Activated CD4-positive, alpha-beta T cell treated with anti-CD3 and anti-CD28 coated beads, Interleukin-2, amount 10 ng/mL, durations not matched to agents 24 days and 14 days (primary cell): ENCODE measurements around the gene ADCK2. TPM values are rescaled to one million over a fixed set of nuclear protein-coding genes. Genes with fewer than 3 reads are reported as not detected.
"Not testable (repeated sequence)": the region's sequence is repeated elsewhere in the genome, so short reads cannot be mapped to it uniquely, and the experiment has no call there.

Source experiments
- DNase-seq: peaks from one replicate; pipeline ENCODE4 v3.0.0; 2022
- H3K27ac Mint-ChIP-seq: one replicate; pipeline ENCODE4 v1.8.0; 2022; ENCODE audit warnings: mild to moderate bottlenecking, mixed read lengths
- H3K27me3 Mint-ChIP-seq: one replicate; pipeline ENCODE4 v1.8.0; 2022; ENCODE audit warnings: mixed read lengths
- H3K36me3 Mint-ChIP-seq: one replicate; pipeline ENCODE4 v1.8.0; 2022; ENCODE audit warnings: low read depth, mild to moderate bottlenecking, mixed read lengths
- H3K4me1 Mint-ChIP-seq: one replicate; pipeline ENCODE4 v1.8.0; 2021; ENCODE audit warnings: mixed read lengths
- H3K4me3 Mint-ChIP-seq: one replicate; pipeline ENCODE4 v1.8.0; 2022; ENCODE audit warnings: mild to moderate bottlenecking, moderate library complexity, mixed read lengths
- H3K9me3 Mint-ChIP-seq: one replicate; pipeline ENCODE4 v1.8.0; 2021; ENCODE audit warnings: mixed read lengths
- intact Hi-C: fragments of 100-400 bp; cut with micrococcal nuclease; formaldehyde crosslinking; loops from one replicate; pipeline ENCODE4 v1.15.1; 2023
- total RNA-seq: library from RNA; stranded (reverse); gene quantifications from 2 replicates; pipeline ENCODE4 v1.2.3, GENCODE V29; 2022

The ADCK2 gene
- total RNA-seq, 1 donor from 2014 or later = 22.9 TPM

GRCh38 chr7:140655511-140656408 lies 17.0 kb upstream of the ADCK2 start:
- Mint-ChIP-seq H3K36me3 (no peaks in the 10 kb centered on the region), H3K27me3 (peaks cover 43% of the 10 kb centered on the region), H3K9me3 (no peaks in the 10 kb centered on the region), H3K27ac (no peak overlapping the region), H3K4me3 (peak overlapping the region; percentile 71), H3K4me1 (peaks cover 19% of the 10 kb centered on the region)
- DNase-seq = no peak
- intact Hi-C loops = loop anchor here (2.0 to 5.0 kb wide), 2 partner anchors 181 to 357 kb away; partner anchors contain the start of gene MRPS33

GRCh38 chr7:140656548-140657515 lies 15.9 kb upstream of the ADCK2 start:
- Mint-ChIP-seq H3K9me3 (no peaks in the 10 kb centered on the region), H3K27ac (no peak overlapping the region), H3K27me3 (peaks cover 40% of the 10 kb centered on the region), H3K4me1 (peaks cover 19% of the 10 kb centered on the region), H3K36me3 (no peaks in the 10 kb centered on the region), H3K4me3 (peak overlapping the region; percentile 71)
- intact Hi-C loops = loop anchor here (2.0 to 5.0 kb wide), 2 partner anchors 182 to 355 kb away; partner anchors contain the start of gene MRPS33
- DNase-seq = peak; percentile 84

GRCh38 chr7:140657891-140658290 lies 14.9 kb upstream of the ADCK2 start:
- H3K4me3 Mint-ChIP-seq = no peak overlapping the region
- H3K9me3 Mint-ChIP-seq = no peaks in the 10 kb centered on the region
- peaks cover 34% of the 10 kb centered on the region for H3K27me3 Mint-ChIP-seq
- H3K27ac Mint-ChIP-seq = no peak overlapping the region
- intact Hi-C loops = loop anchor here (2.0 to 5.0 kb wide), 2 partner anchors 183 to 354 kb away; partner anchors contain the start of gene MRPS33
- H3K4me1 Mint-ChIP-seq = peaks cover 19% of the 10 kb centered on the region
- no peak for DNase-seq
- H3K36me3 Mint-ChIP-seq = no peaks in the 10 kb centered on the region

- H3K4me3 Mint-ChIP-seq = no peak overlapping the region
- H3K9me3 Mint-ChIP-seq = no peaks in the 10 kb centered on the region
- intact Hi-C loops = loop anchor here (5.0 kb wide), 1 partner anchor 352 kb away; the partner anchor contains the start of gene MRPS33
Observed at GRCh38 chr7:140659856-140660255, 12.9 kb upstream of the ADCK2 start.

GRCh38 chr7:140661124-140661523 lies 11.6 kb upstream of the ADCK2 start:
- peaks cover 50% of the 10 kb centered on the region for H3K27me3 Mint-ChIP-seq
- H3K9me3 Mint-ChIP-seq = no peaks in the 10 kb centered on the region
- intact Hi-C loops = no loop called here
- H3K36me3 Mint-ChIP-seq = no peaks in the 10 kb centered on the region
- H3K27ac Mint-ChIP-seq = no peak overlapping the region
- no peak overlapping the region for H3K4me3 Mint-ChIP-seq
- DNase-seq = no peak
- H3K4me1 Mint-ChIP-seq = peaks cover 10% of the 10 kb centered on the region

More at GRCh38 chr7:140659856-140660255, 12.9 kb upstream of the ADCK2 start:
- Mint-ChIP-seq H3K27me3 (peaks cover 43% of the 10 kb centered on the region), H3K4me1 (peaks cover 14% of the 10 kb centered on the region), H3K27ac (no peak overlapping the region), H3K36me3 (no peaks in the 10 kb centered on the region)
- DNase-seq = no peak

GRCh38 chr7:140662938-140663337 lies 9.8 kb upstream of the ADCK2 start:
- H3K27me3 Mint-ChIP-seq = peaks cover 41% of the 10 kb centered on the region
- H3K36me3 Mint-ChIP-seq, H3K27ac Mint-ChIP-seq, H3K4me1 Mint-ChIP-seq, DNase-seq, intact Hi-C loops, H3K9me3 Mint-ChIP-seq, H3K4me3 Mint-ChIP-seq: not testable (repeated sequence)

GRCh38 chr7:140667476-140667875 lies 5.3 kb upstream of the ADCK2 start:
- Mint-ChIP-seq H3K27me3 (peaks cover 36% of the 10 kb centered on the region), H3K4me1 (peaks cover 5% of the 10 kb centered on the region), H3K27ac (no peak overlapping the region), H3K4me3 (no peak overlapping the region), H3K9me3 (no peaks in the 10 kb centered on the region), H3K36me3 (no peaks in the 10 kb centered on the region)
- intact Hi-C loops = no loop called here
- no peak for DNase-seq

- Mint-ChIP-seq H3K9me3 (no peaks in the 10 kb centered on the region), H3K27ac (no peak overlapping the region), H3K27me3 (peaks cover 29% of the 10 kb centered on the region), H3K4me3 (no peak overlapping the region), H3K4me1 (peaks cover 8% of the 10 kb centered on the region), H3K36me3 (no peaks in the 10 kb centered on the region)
- intact Hi-C loops = no loop called here
- DNase-seq = no peak
Observed at GRCh38 chr7:140668641-140669040, 4.1 kb upstream of the ADCK2 start.

GRCh38 chr7:140669352-140669751 lies 3.4 kb upstream of the ADCK2 start:
- H3K36me3 Mint-ChIP-seq = no peaks in the 10 kb centered on the region
- no peak overlapping the region for H3K27ac Mint-ChIP-seq
- H3K4me1 Mint-ChIP-seq = peaks cover 15% of the 10 kb centered on the region
- no peak for DNase-seq
- intact Hi-C loops = no loop called here
- no peaks in the 10 kb centered on the region for H3K9me3 Mint-ChIP-seq
- peaks cover 25% of the 10 kb centered on the region for H3K27me3 Mint-ChIP-seq
- H3K4me3 Mint-ChIP-seq = no peak overlapping the region

GRCh38 chr7:140669862-140670261 lies 2.9 kb upstream of the ADCK2 start:
- H3K36me3 Mint-ChIP-seq, H3K4me3 Mint-ChIP-seq, intact Hi-C loops, H3K9me3 Mint-ChIP-seq, H3K27ac Mint-ChIP-seq, DNase-seq: not testable (repeated sequence)
- H3K4me1 Mint-ChIP-seq = peaks cover 20% of the 10 kb centered on the region
- H3K27me3 Mint-ChIP-seq = peaks cover 21% of the 10 kb centered on the region

- peaks cover 4% of the 10 kb centered on the region for H3K36me3 Mint-ChIP-seq
- intact Hi-C loops = no loop called here
- no peak overlapping the region for H3K27ac Mint-ChIP-seq
- H3K4me1 Mint-ChIP-seq = peaks cover 24% of the 10 kb centered on the region
- H3K4me3 Mint-ChIP-seq = no peak overlapping the region
- H3K27me3 Mint-ChIP-seq = peaks cover 16% of the 10 kb centered on the region
- no peaks in the 10 kb centered on the region for H3K9me3 Mint-ChIP-seq
- no peak for DNase-seq
Observed at GRCh38 chr7:140670343-140670935, 2.3 kb upstream of the ADCK2 start.

- H3K27ac Mint-ChIP-seq = peak overlapping the region; percentile 63
- H3K4me3 Mint-ChIP-seq = peak overlapping the region; percentile 69
- DNase-seq = no peak
- intact Hi-C loops = loop anchor here (2.0 kb wide), 1 partner anchor 193 kb away; the partner anchor contains the start of gene MKRN1
- peaks cover 10% of the 10 kb centered on the region for H3K27me3 Mint-ChIP-seq
- H3K9me3 Mint-ChIP-seq = no peaks in the 10 kb centered on the region
- peaks cover 10% of the 10 kb centered on the region for H3K36me3 Mint-ChIP-seq
- peaks cover 28% of the 10 kb centered on the region for H3K4me1 Mint-ChIP-seq
Observed at GRCh38 chr7:140671966-140672365, 779 bp upstream of the ADCK2 start.
